NAMALWA (cell line): Measurements from ENCODE around the gene NSD2.
"Not testable (repeated sequence)": the region's sequence is repeated elsewhere in the genome, so short reads cannot be mapped to it uniquely, and the experiment has no call there.

Source experiments
- DNase-seq: peaks from one replicate; pipeline ENCODE4 v3.0.0-alpha.2; 2015; ENCODE audit warnings: low spot score

NSD2 gene

GRCh38 chr4:1985780-1986577, 114.8 kb downstream of the NSD2 start:
- no peak for DNase-seq

GRCh38 chr4:1986578-1987210, 115.5 kb downstream of the NSD2 start:
- DNase-seq, result no peak

DNA sequence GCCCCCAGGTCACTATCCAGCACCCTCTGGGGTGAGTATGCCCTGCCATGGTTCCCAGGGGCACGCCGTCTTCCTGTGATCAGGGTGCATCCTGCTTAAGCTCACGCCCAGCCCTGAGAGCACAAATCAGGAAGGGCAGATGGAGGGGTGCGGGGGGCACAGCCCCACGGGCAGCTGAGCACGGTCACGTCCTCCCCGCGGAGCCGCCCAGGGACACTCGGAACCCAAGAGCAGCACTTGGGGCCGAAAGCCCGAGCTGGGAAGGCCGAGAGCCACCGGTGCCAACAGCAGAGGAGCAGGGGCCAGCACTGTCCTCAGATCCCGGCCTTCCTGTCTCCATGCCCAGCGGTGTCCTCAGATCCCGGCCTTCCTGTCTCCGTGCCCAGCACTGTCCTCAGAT, 116.1 kb downstream of the NSD2 start:
- no peak for DNase-seq

GRCh38 chr4:1987721-1988326, 116.6 kb downstream of the NSD2 start:
- no peak for DNase-seq

- DNase-seq, result no peak
Measured at GRCh38 chr4:1988327-1988724, 117.1 kb downstream of the NSD2 start.

DNA sequence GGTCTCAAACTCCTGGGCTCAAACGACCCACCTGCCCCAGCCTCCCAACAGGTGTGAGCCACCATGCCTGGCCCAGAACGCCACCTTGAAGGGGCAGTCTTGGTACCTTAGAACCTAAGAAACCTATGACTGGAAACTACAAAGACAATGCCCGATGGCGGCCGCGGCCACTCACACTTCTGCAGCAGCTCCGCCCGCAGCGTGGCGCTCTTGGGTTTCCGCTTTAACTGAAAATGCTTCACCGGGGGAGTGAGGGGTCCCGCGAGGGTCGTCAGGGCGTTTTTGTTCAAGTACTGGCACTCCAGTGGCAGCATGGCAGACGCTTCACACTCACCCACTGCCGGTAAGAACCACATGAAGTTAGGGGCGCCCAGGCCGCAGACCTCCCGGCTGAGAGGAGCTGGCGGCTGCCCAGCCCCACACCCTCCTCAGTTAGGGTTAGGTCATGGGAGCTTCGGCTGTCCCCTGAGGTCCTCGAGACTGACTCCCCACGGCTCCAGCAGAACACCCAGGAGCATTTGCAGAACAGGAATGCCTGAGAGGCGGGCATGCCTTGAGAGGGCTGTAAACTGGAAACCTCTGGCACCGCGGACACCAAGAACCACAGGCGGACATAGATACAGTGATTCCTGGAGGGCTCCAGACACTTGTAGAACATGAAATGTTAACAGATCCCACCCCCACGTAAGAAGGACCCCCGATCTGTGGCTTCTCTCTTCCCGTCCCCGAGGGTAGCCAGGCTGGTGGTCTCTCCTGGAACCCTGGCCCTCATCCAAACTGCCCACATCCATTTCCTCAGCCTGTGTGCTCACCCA, 118.5 kb downstream of the NSD2 start:
- no peak for DNase-seq

- no peak for DNase-seq
Measured at GRCh38 chr4:1990348-1990645, 119.1 kb downstream of the NSD2 start.

GRCh38 chr4:1990676-1991075, 119.5 kb downstream of the NSD2 start:
- DNase-seq, result no peak

GRCh38 chr4:1991087-1991486, 119.9 kb downstream of the NSD2 start:
- DNase-seq, result no peak

DNA sequence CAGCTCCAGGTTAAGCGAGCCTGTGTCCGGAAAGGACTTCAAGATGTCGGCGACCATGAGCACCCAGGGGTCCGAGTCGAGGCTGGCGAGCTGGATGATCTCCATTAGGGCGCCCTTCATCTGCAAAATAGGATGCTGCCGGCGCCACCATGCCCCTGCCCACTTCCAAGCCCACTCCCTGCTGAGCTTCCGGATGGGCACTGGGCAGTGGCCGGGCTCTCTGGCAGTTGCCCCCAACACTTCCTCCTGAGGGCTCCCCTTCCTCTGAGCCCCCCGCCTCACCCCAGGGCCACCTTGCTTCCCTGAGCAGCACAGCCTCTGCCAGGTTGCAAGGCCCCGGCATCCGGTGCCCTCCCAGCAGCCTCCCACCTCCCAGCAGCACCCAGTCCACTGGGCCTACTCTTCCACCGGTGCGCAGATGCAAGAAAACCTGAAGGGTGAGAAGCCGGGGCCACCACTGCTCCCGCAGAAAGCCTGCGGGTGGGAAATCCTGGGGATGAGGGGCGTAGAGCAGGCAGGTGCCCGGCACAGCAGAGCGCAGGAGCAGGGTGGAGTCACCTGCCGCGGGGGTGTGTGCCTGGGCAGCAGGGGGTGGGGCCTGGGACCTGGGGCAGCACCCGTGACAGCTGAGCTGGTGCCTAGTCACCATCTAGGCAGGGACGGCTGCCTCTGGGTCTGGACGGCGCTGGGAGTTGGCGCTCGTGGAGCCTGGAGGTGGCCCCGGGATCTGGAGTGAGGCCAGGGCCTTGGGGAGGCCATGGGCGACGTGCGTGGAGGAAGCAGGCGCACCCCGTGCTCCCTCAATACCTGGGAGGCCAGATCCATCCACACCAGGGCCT, 120.6 kb downstream of the NSD2 start:
- no peak for DNase-seq

DNA sequence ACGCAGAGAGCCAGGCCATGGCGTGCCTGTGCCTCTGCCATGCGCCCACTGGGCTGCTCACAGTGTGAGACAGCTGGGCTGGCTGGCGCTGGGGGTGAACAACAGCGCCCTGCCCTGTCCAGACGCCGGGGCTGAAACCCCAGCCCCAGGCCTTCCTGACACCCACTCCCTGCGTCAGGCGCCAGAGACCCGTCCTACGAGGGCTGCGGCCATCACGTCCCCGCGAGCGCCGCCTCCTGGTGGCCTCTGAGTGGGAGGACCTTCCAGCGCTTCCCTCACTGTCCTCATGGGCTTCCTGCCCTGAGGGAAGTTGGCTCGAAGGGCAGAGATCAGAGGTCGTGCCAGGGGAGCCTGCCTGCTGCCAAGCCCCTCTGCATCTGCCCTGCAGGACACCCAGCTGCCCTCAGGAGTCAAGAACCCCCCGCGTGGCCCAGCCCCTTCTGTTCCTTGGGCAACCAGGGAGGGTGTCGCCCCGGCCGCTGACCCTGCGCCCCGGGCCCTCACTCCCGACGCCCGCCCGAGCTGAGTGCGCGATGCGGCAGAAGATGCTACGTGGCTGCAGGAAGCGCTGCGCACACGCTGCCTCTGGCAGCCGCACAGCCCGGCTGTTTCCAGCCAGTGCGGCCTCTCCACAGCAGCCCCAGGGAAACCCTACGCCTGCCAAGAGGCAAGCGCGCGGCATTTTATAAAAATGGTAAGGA, 121.4 kb downstream of the NSD2 start:
- no peak for DNase-seq

DNA sequence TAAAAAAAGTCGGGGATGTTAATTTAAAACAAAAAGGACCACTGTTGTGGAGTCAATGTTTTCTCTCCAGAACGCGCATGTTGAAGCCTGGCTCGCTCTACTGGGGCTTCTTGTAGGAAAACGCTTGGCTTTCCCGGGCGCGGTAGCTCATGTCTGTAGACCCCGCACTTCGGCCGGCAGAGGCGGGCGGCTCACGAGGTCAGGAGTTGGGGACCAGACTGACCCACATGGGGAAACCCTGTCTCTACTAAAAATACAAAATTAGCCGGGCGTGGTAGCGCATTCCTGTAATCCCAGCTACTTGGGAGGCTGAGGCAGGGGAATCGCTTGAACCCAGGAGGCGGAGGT, 122.0 kb downstream of the NSD2 start:
- DNase-seq, result no peak

GRCh38 chr4:1993718-1994516, 122.7 kb downstream of the NSD2 start:
- not testable (repeated sequence) for DNase-seq

GRCh38 chr4:1994938-1995337, 123.7 kb downstream of the NSD2 start:
- DNase-seq, result no peak

DNA sequence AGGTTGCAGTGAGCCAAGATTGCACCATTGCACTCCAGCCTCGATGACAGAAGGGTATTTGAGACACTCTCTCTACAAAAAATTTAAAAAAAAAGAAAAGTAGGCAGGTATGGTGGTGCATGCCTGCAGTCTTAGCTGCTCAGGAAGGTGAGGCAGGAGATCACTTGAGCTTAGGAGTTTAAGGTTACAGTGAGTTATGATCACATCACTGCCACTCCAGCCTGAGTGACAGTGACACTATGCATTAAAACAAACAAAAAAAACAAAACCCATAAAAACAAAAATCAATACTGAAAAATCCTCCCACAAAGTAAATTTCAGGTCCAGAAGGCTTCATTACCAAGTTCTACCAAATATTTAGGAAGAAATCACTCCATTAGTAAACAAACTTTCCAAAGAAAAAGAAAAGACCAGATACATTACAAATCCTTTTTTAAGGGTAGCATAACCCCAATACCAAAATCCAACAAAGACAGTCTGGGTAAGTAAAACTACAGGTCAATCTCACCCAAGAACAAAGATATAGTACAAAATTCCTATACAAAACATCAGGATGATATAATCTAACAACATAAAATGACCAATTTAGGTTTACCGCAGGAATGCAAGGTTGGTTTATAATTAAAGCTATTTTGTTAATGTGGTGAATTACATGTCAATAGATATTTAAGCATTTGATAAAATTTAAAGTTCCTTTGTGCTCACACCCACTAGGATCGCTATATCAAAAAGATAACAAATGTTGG, 125.8 kb downstream of the NSD2 start:
- no peak for DNase-seq

DNA sequence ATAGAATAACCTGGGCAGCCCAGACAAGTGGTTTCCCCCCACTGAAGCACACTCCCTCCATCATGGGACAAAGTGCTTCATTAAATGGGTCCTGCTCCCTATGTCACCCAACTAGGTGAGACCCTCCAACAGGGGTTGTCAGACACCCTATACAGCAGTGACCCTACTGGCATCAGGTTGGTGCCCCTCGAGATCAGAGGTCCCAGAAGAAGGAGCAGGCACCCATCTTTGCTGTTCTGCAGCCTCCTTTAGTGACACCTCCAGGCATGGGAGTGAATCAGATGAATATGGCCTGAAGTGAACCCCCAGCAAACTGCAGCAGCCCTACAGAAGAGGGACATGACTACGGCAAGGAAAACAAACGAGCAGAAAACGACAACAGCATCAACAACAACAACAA, 126.5 kb downstream of the NSD2 start:
- no peak for DNase-seq

DNA sequence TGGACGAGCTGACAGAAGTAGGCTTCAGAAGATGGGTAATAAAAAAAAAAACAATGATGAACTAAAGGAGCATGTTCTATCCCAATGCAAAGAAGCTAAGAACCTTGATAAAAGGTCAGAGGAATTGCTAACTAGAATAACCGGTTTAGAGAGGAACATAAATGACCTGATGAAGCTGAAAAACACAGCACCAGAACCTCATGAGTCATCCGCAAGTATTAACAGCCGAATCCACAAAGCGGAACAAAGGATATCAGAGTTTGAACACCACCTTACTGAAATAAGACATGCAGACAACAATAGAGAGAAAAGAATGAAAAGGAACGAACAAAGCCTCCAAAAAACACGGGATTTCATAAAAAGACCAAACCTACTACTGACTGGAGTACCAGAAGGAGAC, 127.1 kb downstream of the NSD2 start:
- DNase-seq, result no peak

DNA sequence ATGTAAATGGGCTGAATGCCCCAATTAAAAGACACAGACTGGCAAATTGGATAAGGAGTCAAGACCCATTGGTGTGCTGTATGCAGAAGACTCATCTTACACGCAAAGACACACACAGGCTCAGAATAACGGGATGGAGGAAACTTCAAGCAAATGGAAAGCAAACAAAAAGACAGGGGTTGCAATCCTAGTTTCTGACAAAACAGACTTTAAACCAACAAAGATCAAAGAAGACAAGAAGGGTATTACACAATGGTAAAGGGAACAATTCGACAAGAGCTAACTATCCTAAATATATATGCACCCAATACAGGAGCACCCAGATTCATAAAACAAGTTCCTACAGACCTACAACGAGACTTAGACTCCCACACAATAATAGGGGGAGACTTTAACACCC, 128.1 kb downstream of the NSD2 start:
- DNase-seq, result not testable (repeated sequence)

- not testable (repeated sequence) for DNase-seq
Measured at GRCh38 chr4:2003361-2003760, 132.2 kb downstream of the NSD2 start.

DNA sequence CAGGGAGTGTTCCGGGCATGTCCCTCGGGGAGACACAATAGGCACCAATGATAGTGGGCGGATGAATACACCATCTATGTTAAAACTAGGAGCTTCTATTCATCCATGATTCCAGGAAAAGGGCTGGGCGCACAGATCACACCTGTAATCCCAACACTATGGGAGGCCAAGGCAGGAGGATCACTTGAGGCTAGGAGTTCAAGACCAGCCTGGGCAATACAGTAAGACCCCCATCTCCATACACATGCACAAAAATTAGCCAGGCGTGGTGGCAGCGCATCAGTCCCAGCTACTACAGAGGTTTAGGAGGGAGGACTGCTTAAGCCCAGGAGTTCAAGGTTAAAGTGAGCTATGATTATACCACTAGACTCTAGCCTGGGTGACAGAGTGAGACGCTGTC, 135.2 kb downstream of the NSD2 start:
- DNase-seq, result no peak
